GM12892 (cell line): ENCODE data around the gene DENND1A.

Source experiments
- DNase-seq: peaks from one replicate; pipeline ENCODE4 v3.0.0; 2011; ENCODE audit not compliant: insufficient read length
- FAIRE-seq: peaks from 2 replicates; lab custom pipeline; 2011; peaks lifted over from hg19 to GRCh38; lab: Jason Lieb, UNC
- POLR2A ChIP-seq: IDR thresholded peaks from 2 replicates; pipeline ENCODE4 v1.6.1; 2011; ENCODE audit warnings: low read depth, low read length, control low read depth
- POLR2AphosphoS5 ChIP-seq: IDR thresholded peaks from 2 replicates; pipeline ENCODE4 v1.6.1; 2011; ENCODE audit warnings: low read depth, low read length, control low read depth
- TAF1 ChIP-seq: IDR thresholded peaks from 2 replicates; pipeline ENCODE4 v1.6.1; 2011; ENCODE audit warnings: low read depth, mild to moderate bottlenecking, control low read depth, low read length, borderline replicate concordance

The DENND1A gene

GRCh38 chr9:123417289-123418051 is 512.5 kb downstream of the DENND1A start:
- no peak for DNase-seq
- no peak for TF ChIP-seq TAF1
- TF ChIP-seq POLR2AphosphoS5, result no peak
- no peak for TF ChIP-seq POLR2A
- FAIRE-seq, result no peak

GRCh38 chr9:123416176-123416575 is 513.8 kb downstream of the DENND1A start:
- TF ChIP-seq TAF1, result no peak
- no peak for TF ChIP-seq POLR2AphosphoS5
- no peak for TF ChIP-seq POLR2A
- no peak for FAIRE-seq

DNA sequence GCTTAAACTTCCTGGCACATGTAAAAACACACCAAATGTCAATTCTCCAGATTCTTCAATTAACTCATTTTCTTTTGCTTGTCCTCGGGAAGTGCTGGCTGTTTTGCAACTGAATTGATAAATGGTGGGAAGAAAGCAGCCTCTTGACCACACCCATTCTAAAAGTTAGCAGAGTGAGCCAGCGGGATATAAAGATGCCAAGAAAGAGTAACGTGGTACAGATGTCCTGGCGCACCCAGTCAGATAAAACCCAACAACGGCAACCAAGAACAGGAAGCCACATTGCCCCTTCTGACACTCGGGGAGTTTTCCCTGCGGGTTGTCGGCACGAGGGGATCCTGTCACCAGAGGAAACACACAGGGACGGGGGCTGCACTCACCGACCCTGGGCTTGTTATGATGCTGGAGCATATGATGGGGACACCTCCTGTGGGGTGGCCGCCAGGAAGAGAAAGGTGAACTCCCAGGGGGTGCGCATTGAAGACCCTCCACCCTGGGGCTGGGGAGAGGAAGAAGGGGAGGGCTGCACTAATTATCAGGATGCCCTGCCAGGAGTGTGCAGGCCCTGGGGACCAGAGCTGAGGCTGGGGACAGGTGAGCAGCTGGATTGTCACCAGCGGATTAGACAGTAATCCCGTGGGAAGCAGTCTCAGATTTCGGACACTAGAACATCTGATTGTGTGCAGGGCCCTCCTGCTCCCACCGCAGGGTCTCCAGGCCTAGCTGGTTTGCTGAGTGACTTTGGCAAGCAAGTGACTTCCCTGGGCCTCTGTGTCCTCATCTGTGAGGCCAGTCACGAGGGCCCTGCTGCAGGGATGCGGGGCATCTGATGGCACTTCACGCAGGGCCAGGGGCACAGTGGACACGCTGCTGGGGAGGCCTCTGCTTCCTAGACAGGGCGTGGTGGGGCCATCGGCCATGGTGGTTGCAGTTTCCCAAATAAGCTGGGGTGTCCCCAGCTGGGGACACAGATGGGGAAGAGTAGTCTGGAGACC is 514.7 kb downstream of the DENND1A start:
- FAIRE-seq (no peak), DNase-seq (no peak)
- TF ChIP-seq POLR2A, result no peak
- TF ChIP-seq POLR2AphosphoS5, result no peak
- no peak for TF ChIP-seq TAF1

More at GRCh38 chr9:123416176-123416575, 513.8 kb downstream of the DENND1A start:
- DNase-seq, result no peak

- no peak for TF ChIP-seq POLR2A
- no peak for TF ChIP-seq POLR2AphosphoS5
- TF ChIP-seq TAF1, result no peak
- no peak for DNase-seq
- FAIRE-seq, result no peak
These were observed 515.7 kb downstream of the DENND1A start for GRCh38 chr9:123414204-123414603.

DNA sequence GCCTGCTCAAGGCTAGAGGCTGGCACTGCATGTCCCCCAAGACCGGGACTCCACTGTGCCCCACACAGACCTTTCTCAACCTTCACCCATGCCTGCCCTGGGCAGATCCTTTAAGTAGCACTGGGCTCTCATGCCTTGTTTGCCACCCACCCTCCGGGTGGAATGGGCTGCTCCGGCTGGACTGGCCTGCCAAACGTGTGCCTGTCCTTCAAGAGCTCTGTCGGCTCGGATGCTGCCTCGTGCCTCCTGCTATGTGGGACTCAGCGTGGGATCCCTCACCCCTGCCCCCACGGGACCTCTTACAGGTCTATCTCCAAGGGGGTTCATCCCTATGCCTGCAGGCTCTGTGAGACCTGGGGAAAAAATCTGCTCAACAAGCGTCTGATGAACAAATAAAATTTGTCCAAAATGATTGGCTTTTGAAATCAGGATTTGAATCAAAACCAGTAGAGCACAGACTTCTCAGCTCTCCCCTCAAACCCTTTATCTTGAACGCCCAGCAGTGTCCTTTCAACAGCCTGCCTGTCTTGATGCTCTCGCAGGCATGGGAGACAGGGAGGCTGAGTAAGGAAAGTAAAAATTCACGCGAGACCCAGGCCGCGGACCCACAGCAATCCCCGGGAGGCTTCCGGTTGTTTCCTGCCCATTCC is 517.6 kb downstream of the DENND1A start:
- TF ChIP-seq POLR2A (no peak), TAF1 (no peak), POLR2AphosphoS5 (no peak)
- FAIRE-seq, result no peak

DNA sequence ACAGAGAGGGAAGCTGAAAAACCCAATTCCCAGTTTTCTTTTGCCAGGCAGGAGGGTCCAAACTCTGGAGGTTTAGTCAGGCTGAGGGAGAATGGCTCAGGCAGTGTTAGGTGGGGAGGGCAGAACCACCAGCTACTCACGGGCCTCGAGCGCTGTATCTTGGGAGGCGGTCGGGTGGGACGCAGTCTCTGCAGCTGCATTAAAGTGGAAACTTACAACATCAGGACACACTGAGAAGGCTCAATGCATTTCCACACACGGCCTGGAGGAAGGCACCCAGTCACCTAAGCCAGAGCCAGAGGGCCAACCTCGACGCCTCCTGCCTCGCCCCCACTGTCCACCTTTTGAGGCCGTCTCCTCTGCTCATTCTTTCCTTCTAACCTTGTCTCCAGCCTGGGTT is 518.3 kb downstream of the DENND1A start:
- TF ChIP-seq TAF1 (no peak), POLR2A (no peak), POLR2AphosphoS5 (no peak)
- FAIRE-seq (no peak), DNase-seq (no peak)

More for the DNA sequence above, 517.6 kb downstream of the DENND1A start:
- no peak for DNase-seq

GRCh38 chr9:123411191-123411590 is 518.7 kb downstream of the DENND1A start:
- FAIRE-seq (no peak), DNase-seq (no peak)
- no peak for TF ChIP-seq TAF1
- TF ChIP-seq POLR2A, result no peak
- TF ChIP-seq POLR2AphosphoS5, result no peak

DNA sequence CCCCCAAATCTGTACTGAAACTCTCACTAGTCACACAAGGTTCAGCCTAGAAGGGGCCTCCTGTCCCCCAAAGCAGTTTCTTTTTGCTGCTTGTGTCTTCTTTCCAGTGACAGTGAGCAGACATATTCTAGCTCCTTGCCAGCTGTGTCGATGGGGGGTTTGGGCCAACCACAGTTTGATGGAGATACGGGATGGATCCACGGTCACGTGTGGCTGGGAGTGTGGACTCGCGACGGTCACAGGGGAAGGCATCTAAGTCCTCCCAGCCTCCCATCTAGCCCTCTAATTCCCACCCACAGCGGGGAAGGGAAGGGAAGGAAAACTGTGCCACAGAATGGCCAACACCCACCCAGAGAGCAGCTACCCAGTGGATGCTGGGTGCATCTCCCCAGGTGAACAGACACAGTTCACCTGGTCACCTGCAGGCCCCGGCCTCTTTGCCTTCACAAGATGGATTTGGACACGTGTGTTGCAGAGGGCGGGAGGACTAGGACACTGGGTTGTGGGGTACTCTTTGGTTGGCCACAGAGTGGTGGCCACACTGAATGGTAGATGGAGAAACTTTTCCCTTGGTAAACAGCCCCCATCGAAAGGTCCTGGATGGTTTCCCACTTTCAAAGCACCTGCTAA is 519.5 kb downstream of the DENND1A start:
- DNase-seq, result no peak
- TF ChIP-seq TAF1 (no peak), POLR2A (no peak), POLR2AphosphoS5 (no peak)
- no peak for FAIRE-seq

- no peak for DNase-seq
- no peak for TF ChIP-seq TAF1
- TF ChIP-seq POLR2A, result no peak
- TF ChIP-seq POLR2AphosphoS5, result no peak
- FAIRE-seq, result no peak
These were observed 521.3 kb downstream of the DENND1A start for GRCh38 chr9:123408313-123409262.
